ENCODE measurements around the gene STAG1. TPM values are rescaled to one million over a fixed set of nuclear protein-coding genes. Genes with fewer than 3 reads are reported as not detected.

STAG1 gene
- total and polyA plus RNA-seq, 2 donors (not counting 1 experiment from before 2014, with no cell fraction given) = 23.2 to 38.6 TPM

DNA sequence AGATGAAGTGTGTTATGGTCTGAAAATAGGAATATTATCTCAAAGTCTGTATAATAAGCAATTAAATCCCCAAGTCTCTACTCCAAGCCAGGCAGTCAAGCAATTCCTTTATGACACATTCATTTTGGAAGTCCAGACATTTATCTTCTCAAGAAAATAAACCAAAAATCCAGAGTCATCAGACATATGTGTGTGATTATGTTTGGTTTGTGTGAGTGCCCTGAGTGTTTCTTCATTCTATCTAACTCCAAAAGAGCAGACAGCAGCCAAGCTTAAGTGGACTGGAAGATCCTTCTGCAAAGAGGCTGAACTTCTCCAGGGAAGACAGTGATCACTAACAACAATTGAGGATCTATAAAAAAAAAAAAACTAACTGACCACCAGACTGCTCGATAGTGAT lies 239.8 kb downstream of the STAG1 start:
- peaks cover 3% of the 10 kb centered on the region for H3K4me1 ChIP-seq (ENCODE audit: control insufficient read depth, extremely low read depth, insufficient read depth, low read length)
- no peak overlapping the region for H3K4me2 ChIP-seq (ENCODE audit: extremely low read depth, insufficient read depth, low read length)
- no peaks in the 10 kb centered on the region for H3K36me3 ChIP-seq (ENCODE audit: control insufficient read depth, insufficient read depth, low read length)
- no peaks in the 10 kb centered on the region for H4K20me1 ChIP-seq (ENCODE audit: control insufficient read depth, extremely low read depth, insufficient read depth, low read length)
- H3K4me3 ChIP-seq (replicated peaks in 1 of 4; ENCODE audit: control extremely low read depth in 1 of 4, insufficient read depth in 1 of 4, low read depth in 3 of 4, low read length in 4 of 4) = no peak overlapping the region
- no peaks in the 10 kb centered on the region for H3K79me2 ChIP-seq (ENCODE audit: control insufficient read depth, insufficient read depth, low read length)
- no peak overlapping the region for H2AFZ ChIP-seq (ENCODE audit: low read length)
- H3K27me3 ChIP-seq (ENCODE audit: control insufficient read depth, insufficient read depth, low read length) = no peaks in the 10 kb centered on the region
- DNase-seq (ENCODE audit: low read depth in 2 of 2) = peak; percentile 8 to 38
- no peaks in the 10 kb centered on the region for H3K9me3 ChIP-seq (ENCODE audit: control insufficient read depth, insufficient read depth, low read depth, low read length)
- TF ChIP-seq EZH2 (IDR thresholded peaks at IDR 0.05; ENCODE audit: low read length, missing control alignments) (no peak), CTCF (conservative IDR thresholded peaks at IDR 0.05 in 1 of 2, IDR thresholded peaks at IDR 0.05 in 1 of 2; ENCODE audit: low read depth in 1 of 2, low read length in 2 of 2) (no peak)
- H3K27ac ChIP-seq (ENCODE audit: insufficient read depth, low read length) = no peak overlapping the region
- no peak overlapping the region for H3K9ac ChIP-seq (ENCODE audit: insufficient read depth, low read length)

- H3K27ac ChIP-seq (ENCODE audit: insufficient read depth, low read length) = no peak overlapping the region
- H3K27me3 ChIP-seq (ENCODE audit: control insufficient read depth, insufficient read depth, low read length) = no peaks in the 10 kb centered on the region
- DNase-seq (ENCODE audit: low read depth in 2 of 2) = no peak
- TF ChIP-seq CTCF (conservative IDR thresholded peaks at IDR 0.05 in 1 of 2, IDR thresholded peaks at IDR 0.05 in 1 of 2; ENCODE audit: low read depth in 1 of 2, low read length in 2 of 2) (no peak), EZH2 (IDR thresholded peaks at IDR 0.05; ENCODE audit: low read length, missing control alignments) (no peak)
- no peaks in the 10 kb centered on the region for H3K4me1 ChIP-seq (ENCODE audit: control insufficient read depth, extremely low read depth, insufficient read depth, low read length)
- H3K4me2 ChIP-seq (ENCODE audit: extremely low read depth, insufficient read depth, low read length) = no peak overlapping the region
- no peaks in the 10 kb centered on the region for H3K36me3 ChIP-seq (ENCODE audit: control insufficient read depth, insufficient read depth, low read length)
- no peak overlapping the region for H2AFZ ChIP-seq (ENCODE audit: low read length)
- no peaks in the 10 kb centered on the region for H4K20me1 ChIP-seq (ENCODE audit: control insufficient read depth, extremely low read depth, insufficient read depth, low read length)
- H3K9me3 ChIP-seq (ENCODE audit: control insufficient read depth, insufficient read depth, low read depth, low read length) = no peaks in the 10 kb centered on the region
- no peak overlapping the region for H3K4me3 ChIP-seq (replicated peaks in 1 of 4; ENCODE audit: control extremely low read depth in 1 of 4, insufficient read depth in 1 of 4, low read depth in 3 of 4, low read length in 4 of 4)
- H3K79me2 ChIP-seq (ENCODE audit: control insufficient read depth, insufficient read depth, low read length) = no peaks in the 10 kb centered on the region
- H3K9ac ChIP-seq (ENCODE audit: insufficient read depth, low read length) = no peak overlapping the region
These were observed 246.5 kb downstream of the STAG1 start for GRCh38 chr3:136505676-136506075.

DNA sequence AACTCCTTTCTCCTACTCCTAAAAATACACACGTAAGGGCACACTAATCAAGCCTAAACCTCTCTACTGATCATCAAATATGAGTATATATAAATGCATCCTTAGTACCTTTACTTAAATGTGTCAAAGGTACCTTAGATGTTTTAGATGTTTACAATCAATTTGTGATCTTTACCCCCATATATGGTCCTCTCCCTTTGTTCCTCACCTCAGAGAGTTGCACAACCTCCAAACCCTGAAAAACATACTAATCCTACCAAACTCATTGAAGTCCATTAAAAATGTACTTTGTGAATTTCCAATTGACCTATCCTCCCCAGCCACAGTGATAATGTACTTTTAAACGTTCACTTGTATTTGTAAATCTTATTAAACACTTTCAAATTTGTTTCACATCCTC lies 249.1 kb downstream of the STAG1 start:
- no peaks in the 10 kb centered on the region for H3K36me3 ChIP-seq (ENCODE audit: control insufficient read depth, insufficient read depth, low read length)
- DNase-seq (ENCODE audit: low read depth in 2 of 2) = no peak
- no peaks in the 10 kb centered on the region for H3K9me3 ChIP-seq (ENCODE audit: control insufficient read depth, insufficient read depth, low read depth, low read length)
- no peak overlapping the region for H3K4me3 ChIP-seq (replicated peaks in 1 of 4; ENCODE audit: control extremely low read depth in 1 of 4, insufficient read depth in 1 of 4, low read depth in 3 of 4, low read length in 4 of 4)
- H2AFZ ChIP-seq (ENCODE audit: low read length) = no peak overlapping the region
- H3K4me1 ChIP-seq (ENCODE audit: control insufficient read depth, extremely low read depth, insufficient read depth, low read length) = no peaks in the 10 kb centered on the region
- no peaks in the 10 kb centered on the region for H3K27me3 ChIP-seq (ENCODE audit: control insufficient read depth, insufficient read depth, low read length)
- no peak overlapping the region for H3K27ac ChIP-seq (ENCODE audit: insufficient read depth, low read length)
- H4K20me1 ChIP-seq (ENCODE audit: control insufficient read depth, extremely low read depth, insufficient read depth, low read length) = no peaks in the 10 kb centered on the region
- no peaks in the 10 kb centered on the region for H3K79me2 ChIP-seq (ENCODE audit: control insufficient read depth, insufficient read depth, low read length)
- H3K9ac ChIP-seq (ENCODE audit: insufficient read depth, low read length) = no peak overlapping the region
- no peak for TF ChIP-seq CTCF (conservative IDR thresholded peaks at IDR 0.05 in 1 of 2, IDR thresholded peaks at IDR 0.05 in 1 of 2; ENCODE audit: low read depth in 1 of 2, low read length in 2 of 2)
- no peak for TF ChIP-seq EZH2 (IDR thresholded peaks at IDR 0.05; ENCODE audit: low read length, missing control alignments)
- H3K4me2 ChIP-seq (ENCODE audit: extremely low read depth, insufficient read depth, low read length) = no peak overlapping the region

Data from fibroblast of lung (primary cell).